ENCODE data around the gene ARSD.
"Not testable (repeated sequence)": the region's sequence is repeated elsewhere in the genome, so short reads cannot be mapped to it uniquely, and the experiment has no call there.

ARSD gene, protein sequence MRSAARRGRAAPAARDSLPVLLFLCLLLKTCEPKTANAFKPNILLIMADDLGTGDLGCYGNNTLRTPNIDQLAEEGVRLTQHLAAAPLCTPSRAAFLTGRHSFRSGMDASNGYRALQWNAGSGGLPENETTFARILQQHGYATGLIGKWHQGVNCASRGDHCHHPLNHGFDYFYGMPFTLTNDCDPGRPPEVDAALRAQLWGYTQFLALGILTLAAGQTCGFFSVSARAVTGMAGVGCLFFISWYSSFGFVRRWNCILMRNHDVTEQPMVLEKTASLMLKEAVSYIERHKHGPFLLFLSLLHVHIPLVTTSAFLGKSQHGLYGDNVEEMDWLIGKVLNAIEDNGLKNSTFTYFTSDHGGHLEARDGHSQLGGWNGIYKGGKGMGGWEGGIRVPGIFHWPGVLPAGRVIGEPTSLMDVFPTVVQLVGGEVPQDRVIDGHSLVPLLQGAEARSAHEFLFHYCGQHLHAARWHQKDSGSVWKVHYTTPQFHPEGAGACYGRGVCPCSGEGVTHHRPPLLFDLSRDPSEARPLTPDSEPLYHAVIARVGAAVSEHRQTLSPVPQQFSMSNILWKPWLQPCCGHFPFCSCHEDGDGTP

DNA sequence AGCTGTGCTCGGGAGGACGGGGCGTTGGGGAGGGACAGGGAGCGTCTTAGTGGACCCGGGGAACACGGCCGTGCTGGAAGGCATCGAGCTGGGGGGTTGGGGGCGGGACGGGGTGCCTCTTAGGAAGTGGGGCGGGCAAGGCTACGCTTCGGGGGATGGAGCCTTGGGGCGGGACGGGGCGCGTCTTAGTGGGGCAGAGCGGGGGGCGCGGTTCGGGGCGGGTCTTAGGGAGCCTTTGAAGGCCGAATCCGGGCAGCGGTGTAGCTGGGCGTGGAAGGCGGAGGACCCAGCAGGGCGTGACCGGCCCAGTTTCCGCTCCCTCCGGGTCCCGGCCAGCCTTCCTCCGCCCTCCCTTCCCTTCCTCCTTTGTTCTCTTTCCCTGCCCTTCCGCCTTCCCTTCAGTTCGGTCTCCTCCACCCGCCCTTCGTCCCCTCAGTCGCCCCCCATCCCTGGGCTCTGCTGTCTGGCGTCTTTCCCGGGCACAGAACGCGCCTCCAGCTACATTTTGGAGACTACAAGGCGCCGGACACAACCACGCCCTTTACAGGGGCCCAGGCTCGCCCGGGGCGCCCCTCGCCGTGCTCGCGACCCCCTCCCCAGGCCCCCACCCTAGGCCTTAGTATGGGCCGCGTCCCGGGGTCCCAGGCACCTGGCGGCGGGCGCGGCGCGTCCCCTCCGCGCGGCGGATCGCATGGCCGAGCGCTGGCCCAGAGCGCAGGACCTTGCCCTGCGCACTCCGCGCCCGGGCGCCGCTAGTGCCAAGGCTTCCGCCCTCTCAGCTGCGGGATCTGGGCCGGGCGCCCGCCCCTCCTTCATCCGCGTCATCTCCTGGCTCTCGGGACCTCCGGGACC is at the start of gene ARSD:
TSS of gene ARSD (minus strand) at position 757 of the 852 bp plus-strand sequence. CDS start at position 693, 64 bp downstream.
- no peaks in the 10 kb centered on the region for H3K36me3 ChIP-seq (ENCODE audit: control insufficient read depth in 1 of 2, insufficient read depth in 2 of 2, low read length in 2 of 2)
- H3K4me1 ChIP-seq (ENCODE audit: control insufficient read depth in 1 of 2, insufficient read depth in 2 of 2, low read length in 2 of 2): no peaks in the 10 kb centered on the region
- no peaks in the 10 kb centered on the region for H3K9me3 ChIP-seq (ENCODE audit: control insufficient read depth in 1 of 2, low read length in 2 of 2)
- H3K27ac ChIP-seq (ENCODE audit: low read length): peak within 1 kb of the TSS; percentile 51
- H3K27me3 ChIP-seq (ENCODE audit: low read depth, low read length): no peaks in the 10 kb centered on the region
- H3K4me3 ChIP-seq (ENCODE audit: low read depth in 1 of 2, low read length in 2 of 2): peak within 1 kb of the TSS in 1 of 2 donors; percentile 67

DNA sequence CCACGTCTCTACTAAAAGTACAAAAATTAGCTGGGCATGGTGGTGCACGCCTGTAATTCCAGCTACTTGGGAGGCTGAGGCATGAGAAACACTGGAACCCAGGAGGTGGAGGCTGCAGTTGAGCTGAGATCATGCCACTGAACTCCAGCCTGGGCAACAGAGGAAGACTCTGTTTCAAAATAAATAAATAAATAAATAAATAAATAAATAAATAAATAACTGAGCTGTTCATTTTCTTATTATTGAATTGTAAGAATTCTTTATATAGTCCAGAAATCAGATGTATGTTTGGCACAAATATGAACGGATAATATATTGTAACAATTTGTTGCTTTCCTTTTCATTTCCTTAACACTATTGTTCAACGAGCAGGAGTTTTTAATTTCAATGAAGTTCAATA is 49.5 kb upstream of the ARSD start:
- not testable (repeated sequence) for H3K9me3 ChIP-seq (ENCODE audit: control insufficient read depth in 1 of 2, low read length in 2 of 2); H3K27me3 ChIP-seq (ENCODE audit: low read depth, low read length); H3K27ac ChIP-seq (ENCODE audit: low read length); H3K36me3 ChIP-seq (ENCODE audit: control insufficient read depth in 1 of 2, insufficient read depth in 2 of 2, low read length in 2 of 2); H3K4me3 ChIP-seq (ENCODE audit: low read depth in 1 of 2, low read length in 2 of 2); H3K4me1 ChIP-seq (ENCODE audit: control insufficient read depth in 1 of 2, insufficient read depth in 2 of 2, low read length in 2 of 2)

GRCh38 chrX:2974961-2975360 is 45.8 kb upstream of the ARSD start:
- no peaks in the 10 kb centered on the region for H3K36me3 ChIP-seq (ENCODE audit: control insufficient read depth in 1 of 2, insufficient read depth in 2 of 2, low read length in 2 of 2)
- H3K27me3 ChIP-seq (ENCODE audit: low read depth, low read length): no peaks in the 10 kb centered on the region
- no peaks in the 10 kb centered on the region for H3K9me3 ChIP-seq (ENCODE audit: control insufficient read depth in 1 of 2, low read length in 2 of 2)
- H3K4me1 ChIP-seq (ENCODE audit: control insufficient read depth in 1 of 2, insufficient read depth in 2 of 2, low read length in 2 of 2): no peaks in the 10 kb centered on the region
- no peak overlapping the region for H3K4me3 ChIP-seq (ENCODE audit: low read depth in 1 of 2, low read length in 2 of 2)
- no peak overlapping the region for H3K27ac ChIP-seq (ENCODE audit: low read length)

DNA sequence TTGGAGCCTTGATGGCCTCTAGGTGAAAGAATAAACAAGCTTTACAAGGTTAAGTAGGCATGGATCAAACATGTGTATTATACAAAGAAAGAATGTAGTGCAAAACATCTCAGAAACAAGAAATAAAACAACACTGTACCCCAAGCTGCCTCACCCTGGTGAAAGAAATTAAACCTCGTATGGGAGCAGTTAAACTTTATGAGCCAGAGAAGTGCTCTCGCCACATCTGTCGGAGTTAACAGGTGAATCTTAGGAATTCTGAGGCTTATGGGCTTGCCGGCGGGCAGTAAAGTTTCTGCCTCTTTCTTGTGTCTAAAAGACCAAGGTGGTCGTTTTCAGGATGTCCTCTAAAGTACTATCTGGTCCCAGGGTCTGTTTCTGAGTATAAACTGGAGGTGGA is 43.3 kb upstream of the ARSD start:
- no peak overlapping the region for H3K27ac ChIP-seq (ENCODE audit: low read length)
- H3K9me3 ChIP-seq (ENCODE audit: control insufficient read depth in 1 of 2, low read length in 2 of 2): no peaks in the 10 kb centered on the region
- H3K4me3 ChIP-seq (ENCODE audit: low read depth in 1 of 2, low read length in 2 of 2): no peak overlapping the region
- H3K27me3 ChIP-seq (ENCODE audit: low read depth, low read length): no peaks in the 10 kb centered on the region
- no peaks in the 10 kb centered on the region for H3K36me3 ChIP-seq (ENCODE audit: control insufficient read depth in 1 of 2, insufficient read depth in 2 of 2, low read length in 2 of 2)
- no peaks in the 10 kb centered on the region for H3K4me1 ChIP-seq (ENCODE audit: control insufficient read depth in 1 of 2, insufficient read depth in 2 of 2, low read length in 2 of 2)

GRCh38 chrX:2969021-2969420 is 39.9 kb upstream of the ARSD start:
- H3K27me3 ChIP-seq (ENCODE audit: low read depth, low read length): no peaks in the 10 kb centered on the region
- H3K36me3 ChIP-seq (ENCODE audit: control insufficient read depth in 1 of 2, insufficient read depth in 2 of 2, low read length in 2 of 2): no peaks in the 10 kb centered on the region
- H3K4me1 ChIP-seq (ENCODE audit: control insufficient read depth in 1 of 2, insufficient read depth in 2 of 2, low read length in 2 of 2): no peaks in the 10 kb centered on the region
- H3K4me3 ChIP-seq (ENCODE audit: low read depth in 1 of 2, low read length in 2 of 2): no peak overlapping the region
- no peak overlapping the region for H3K27ac ChIP-seq (ENCODE audit: low read length)
- H3K9me3 ChIP-seq (ENCODE audit: control insufficient read depth in 1 of 2, low read length in 2 of 2): no peaks in the 10 kb centered on the region

DNA sequence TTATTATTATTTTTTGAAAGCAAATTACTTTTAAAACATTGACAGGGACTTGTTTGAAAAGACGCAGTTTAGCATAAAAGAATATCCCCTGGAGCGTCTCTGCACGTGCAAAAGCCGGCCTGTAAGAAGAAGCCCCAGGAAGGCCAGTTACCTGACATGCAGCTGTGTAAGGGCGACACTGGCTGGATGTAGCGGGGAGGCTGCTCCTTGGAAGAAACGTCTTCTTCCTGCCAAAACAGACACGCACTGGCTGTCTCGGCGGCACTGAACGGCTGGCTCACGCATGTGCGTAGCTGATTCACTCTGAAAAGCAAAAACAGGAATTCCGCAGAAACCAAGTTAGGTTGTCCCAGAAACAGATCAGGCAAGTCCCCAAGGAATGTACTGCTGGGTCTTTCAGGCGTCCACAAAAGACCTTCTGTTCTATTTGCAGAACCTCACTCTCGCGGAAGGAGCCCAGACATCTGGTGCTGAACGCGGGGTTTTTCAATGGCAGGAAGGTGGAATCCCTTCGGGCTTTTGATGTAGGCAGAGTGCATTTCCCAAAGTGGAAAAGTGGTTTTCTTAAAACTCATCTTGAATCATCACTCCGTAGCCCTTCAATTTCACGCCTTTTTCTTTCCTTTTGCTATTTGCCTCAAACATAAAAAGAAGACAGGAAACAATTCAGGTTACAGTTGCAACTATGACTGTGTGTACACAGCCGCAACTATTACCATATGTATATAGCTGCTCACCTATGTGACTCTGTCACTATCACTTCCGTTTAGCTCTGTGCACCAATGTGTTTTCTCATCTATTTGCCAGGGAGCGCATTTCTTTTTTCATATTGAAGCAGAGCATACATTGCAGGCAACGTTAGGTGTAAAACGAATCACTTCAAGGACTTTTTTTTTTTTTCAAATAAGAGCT is 39.1 kb upstream of the ARSD start:
- Histone ChIP-seq H3K36me3 (ENCODE audit: control insufficient read depth in 1 of 2, insufficient read depth in 2 of 2, low read length in 2 of 2) (no peaks in the 10 kb centered on the region), H3K4me3 (ENCODE audit: low read depth in 1 of 2, low read length in 2 of 2) (peak overlapping the region in 1 of 2 donors; percentile 37), H3K9me3 (ENCODE audit: control insufficient read depth in 1 of 2, low read length in 2 of 2) (no peaks in the 10 kb centered on the region), H3K27ac (ENCODE audit: low read length) (no peak overlapping the region), H3K4me1 (ENCODE audit: control insufficient read depth in 1 of 2, insufficient read depth in 2 of 2, low read length in 2 of 2) (no peaks in the 10 kb centered on the region), H3K27me3 (ENCODE audit: low read depth, low read length) (no peaks in the 10 kb centered on the region)

DNA sequence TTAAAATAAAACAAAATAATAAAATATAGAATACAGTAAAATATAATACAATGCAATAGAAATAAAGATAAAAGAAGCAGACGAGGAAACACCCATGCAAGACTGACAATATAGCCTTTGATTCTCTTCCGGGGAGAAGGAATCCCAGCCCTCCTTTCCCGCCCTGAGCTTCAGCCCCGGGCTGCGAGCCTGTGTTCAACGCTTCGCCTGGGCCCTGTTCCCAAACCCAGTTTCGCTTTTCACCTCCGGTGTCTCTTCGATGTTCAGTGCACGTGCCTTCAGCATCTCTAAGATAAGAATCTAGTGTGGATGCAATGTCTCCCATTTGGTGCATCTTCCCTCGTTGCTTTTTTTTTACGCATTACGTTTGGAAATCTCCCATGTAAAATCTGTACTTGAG is 38.4 kb upstream of the ARSD start:
- no peak overlapping the region for H3K27ac ChIP-seq (ENCODE audit: low read length)
- H3K4me1 ChIP-seq (ENCODE audit: control insufficient read depth in 1 of 2, insufficient read depth in 2 of 2, low read length in 2 of 2): no peaks in the 10 kb centered on the region
- no peak overlapping the region for H3K4me3 ChIP-seq (ENCODE audit: low read depth in 1 of 2, low read length in 2 of 2)
- H3K9me3 ChIP-seq (ENCODE audit: control insufficient read depth in 1 of 2, low read length in 2 of 2): no peaks in the 10 kb centered on the region
- no peaks in the 10 kb centered on the region for H3K36me3 ChIP-seq (ENCODE audit: control insufficient read depth in 1 of 2, insufficient read depth in 2 of 2, low read length in 2 of 2)
- no peaks in the 10 kb centered on the region for H3K27me3 ChIP-seq (ENCODE audit: low read depth, low read length)

- no peak overlapping the region for H3K27ac ChIP-seq (ENCODE audit: low read length)
- no peaks in the 10 kb centered on the region for H3K36me3 ChIP-seq (ENCODE audit: control insufficient read depth in 1 of 2, insufficient read depth in 2 of 2, low read length in 2 of 2)
- no peaks in the 10 kb centered on the region for H3K27me3 ChIP-seq (ENCODE audit: low read depth, low read length)
- no peaks in the 10 kb centered on the region for H3K4me1 ChIP-seq (ENCODE audit: control insufficient read depth in 1 of 2, insufficient read depth in 2 of 2, low read length in 2 of 2)
- no peaks in the 10 kb centered on the region for H3K9me3 ChIP-seq (ENCODE audit: control insufficient read depth in 1 of 2, low read length in 2 of 2)
- no peak overlapping the region for H3K4me3 ChIP-seq (ENCODE audit: low read depth in 1 of 2, low read length in 2 of 2)
Observed at GRCh38 chrX:2967012-2967411, 37.9 kb upstream of the ARSD start.

DNA sequence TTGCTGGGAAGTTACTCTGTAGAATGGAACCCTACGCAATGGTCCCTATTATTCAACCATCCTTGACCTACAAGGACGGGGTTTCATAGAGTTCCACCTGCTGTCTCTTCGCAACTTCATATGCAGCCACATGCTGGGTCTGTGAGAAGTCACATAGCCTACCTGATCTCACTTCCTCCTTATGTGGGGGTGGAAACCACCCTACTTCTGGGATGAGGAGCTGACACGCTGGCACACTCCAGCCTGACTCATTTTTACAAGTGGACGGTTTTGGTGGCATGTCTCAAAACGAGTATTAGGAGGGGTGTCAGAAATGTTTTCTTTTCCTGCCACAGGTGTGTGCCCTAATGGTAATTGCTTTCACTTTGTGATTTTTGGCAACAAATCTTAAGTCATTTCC is 36.8 kb upstream of the ARSD start:
- Histone ChIP-seq H3K36me3 (ENCODE audit: control insufficient read depth in 1 of 2, insufficient read depth in 2 of 2, low read length in 2 of 2) (no peaks in the 10 kb centered on the region), H3K4me3 (ENCODE audit: low read depth in 1 of 2, low read length in 2 of 2) (no peak overlapping the region), H3K9me3 (ENCODE audit: control insufficient read depth in 1 of 2, low read length in 2 of 2) (no peaks in the 10 kb centered on the region)

DNA sequence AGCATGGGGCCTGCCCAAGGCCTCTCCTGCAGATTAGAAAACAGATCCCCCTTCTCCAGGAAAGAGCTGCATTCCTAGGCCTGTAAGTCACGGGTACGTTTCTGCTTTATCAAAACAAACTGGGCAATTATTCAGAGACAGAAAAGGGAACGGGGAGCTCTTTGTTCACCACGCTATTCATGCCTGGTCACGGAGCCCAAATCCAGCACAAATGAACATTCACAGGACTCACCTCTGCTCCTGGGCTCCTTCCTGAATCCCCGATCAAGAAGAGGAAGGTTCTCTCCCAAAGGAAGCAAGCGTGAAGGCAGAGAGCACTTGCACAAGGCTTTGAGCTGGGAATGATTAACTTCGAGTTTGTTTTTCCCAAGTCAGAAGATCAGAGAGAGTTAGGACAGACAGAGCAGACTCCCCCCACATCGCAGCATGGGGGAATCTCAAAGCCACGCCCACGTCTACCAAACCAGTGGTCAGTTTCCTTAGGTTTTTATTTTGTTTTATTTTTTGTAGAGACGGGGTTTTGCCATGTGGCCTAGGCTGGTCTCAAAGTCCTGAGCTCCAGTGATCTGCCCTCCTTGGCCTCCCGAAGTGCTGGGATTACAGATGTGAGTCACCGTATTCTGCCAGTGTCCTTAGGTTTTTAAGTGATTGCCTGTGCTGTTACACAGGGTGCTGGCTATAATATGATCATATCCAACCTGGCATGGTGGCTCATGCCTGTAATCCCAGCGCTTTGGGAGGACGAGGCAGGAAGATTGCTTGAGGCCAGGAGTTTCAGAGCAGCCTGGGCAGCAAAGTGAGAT is 35.1 kb upstream of the ARSD start:
- H3K4me3 ChIP-seq (ENCODE audit: low read depth in 1 of 2, low read length in 2 of 2); H3K4me1 ChIP-seq (ENCODE audit: control insufficient read depth in 1 of 2, insufficient read depth in 2 of 2, low read length in 2 of 2); H3K9me3 ChIP-seq (ENCODE audit: control insufficient read depth in 1 of 2, low read length in 2 of 2); H3K27ac ChIP-seq (ENCODE audit: low read length); H3K27me3 ChIP-seq (ENCODE audit: low read depth, low read length); H3K36me3 ChIP-seq (ENCODE audit: control insufficient read depth in 1 of 2, insufficient read depth in 2 of 2, low read length in 2 of 2): not testable (repeated sequence)

More for the DNA sequence above, 36.8 kb upstream of the ARSD start:
- no peaks in the 10 kb centered on the region for H3K4me1 ChIP-seq (ENCODE audit: control insufficient read depth in 1 of 2, insufficient read depth in 2 of 2, low read length in 2 of 2)
- no peaks in the 10 kb centered on the region for H3K27me3 ChIP-seq (ENCODE audit: low read depth, low read length)
- H3K27ac ChIP-seq (ENCODE audit: low read length): no peak overlapping the region
